Measurements from ENCODE around the gene POU6F2. TPM values are rescaled to one million over a fixed set of nuclear protein-coding genes. Genes with fewer than 3 reads are reported as not detected.

POU6F2 gene
- total and polyA plus RNA-seq, 8 donors: 0.37 TPM; not detected in 7

DNA sequence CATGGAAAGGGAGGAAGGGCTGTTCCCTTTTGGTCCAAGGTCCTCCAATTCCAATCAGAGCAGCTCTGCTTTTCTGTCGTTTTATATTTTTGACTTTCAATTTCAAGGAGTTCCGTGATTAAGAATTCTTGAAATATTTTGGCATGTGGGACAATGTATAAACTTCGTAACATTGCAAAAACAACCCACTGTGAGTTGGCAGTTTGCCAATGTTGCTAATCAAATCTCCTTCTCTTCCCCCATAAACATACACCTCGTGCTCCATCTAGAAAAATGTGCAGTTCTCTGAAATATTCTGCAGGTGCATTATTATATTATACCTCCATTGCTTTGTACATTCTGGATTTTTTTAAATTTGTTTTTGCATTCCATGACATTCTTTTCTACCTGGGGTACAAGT lies 49.8 kb downstream of the POU6F2 start:
- no peaks in the 10 kb centered on the region for H3K36me3 ChIP-seq
- no peak overlapping the region for H3K27ac ChIP-seq
- peaks cover 0 to 11% (median 5%) of the 10 kb centered on the region in 4 donors for H3K9me3 ChIP-seq
- H3K4me3 ChIP-seq: no peak overlapping the region
- no peaks in the 10 kb centered on the region for H3K27me3 ChIP-seq
- WGBS, 5 donors: 35 to 52% (median 46%) methylated on average over 4 of the region's 4 CpGs
- DNase-seq: no peak
- TF ChIP-seq EP300 (IDR thresholded peaks at IDR 0.05) (no peak), POLR2AphosphoS5 (IDR thresholded peaks at IDR 0.05) (no peak), POLR2A (IDR thresholded peaks at IDR 0.05) (no peak)
- TF ChIP-seq, protein P1, sequence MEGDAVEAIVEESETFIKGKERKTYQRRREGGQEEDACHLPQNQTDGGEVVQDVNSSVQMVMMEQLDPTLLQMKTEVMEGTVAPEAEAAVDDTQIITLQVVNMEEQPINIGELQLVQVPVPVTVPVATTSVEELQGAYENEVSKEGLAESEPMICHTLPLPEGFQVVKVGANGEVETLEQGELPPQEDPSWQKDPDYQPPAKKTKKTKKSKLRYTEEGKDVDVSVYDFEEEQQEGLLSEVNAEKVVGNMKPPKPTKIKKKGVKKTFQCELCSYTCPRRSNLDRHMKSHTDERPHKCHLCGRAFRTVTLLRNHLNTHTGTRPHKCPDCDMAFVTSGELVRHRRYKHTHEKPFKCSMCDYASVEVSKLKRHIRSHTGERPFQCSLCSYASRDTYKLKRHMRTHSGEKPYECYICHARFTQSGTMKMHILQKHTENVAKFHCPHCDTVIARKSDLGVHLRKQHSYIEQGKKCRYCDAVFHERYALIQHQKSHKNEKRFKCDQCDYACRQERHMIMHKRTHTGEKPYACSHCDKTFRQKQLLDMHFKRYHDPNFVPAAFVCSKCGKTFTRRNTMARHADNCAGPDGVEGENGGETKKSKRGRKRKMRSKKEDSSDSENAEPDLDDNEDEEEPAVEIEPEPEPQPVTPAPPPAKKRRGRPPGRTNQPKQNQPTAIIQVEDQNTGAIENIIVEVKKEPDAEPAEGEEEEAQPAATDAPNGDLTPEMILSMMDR (IDR thresholded peaks at IDR 0.05): no peak
- no peaks in the 10 kb centered on the region for H3K4me1 ChIP-seq
- intact Hi-C loops (cut with DNase I; ENCODE audit: low total_unique reads): no loop called here

DNA sequence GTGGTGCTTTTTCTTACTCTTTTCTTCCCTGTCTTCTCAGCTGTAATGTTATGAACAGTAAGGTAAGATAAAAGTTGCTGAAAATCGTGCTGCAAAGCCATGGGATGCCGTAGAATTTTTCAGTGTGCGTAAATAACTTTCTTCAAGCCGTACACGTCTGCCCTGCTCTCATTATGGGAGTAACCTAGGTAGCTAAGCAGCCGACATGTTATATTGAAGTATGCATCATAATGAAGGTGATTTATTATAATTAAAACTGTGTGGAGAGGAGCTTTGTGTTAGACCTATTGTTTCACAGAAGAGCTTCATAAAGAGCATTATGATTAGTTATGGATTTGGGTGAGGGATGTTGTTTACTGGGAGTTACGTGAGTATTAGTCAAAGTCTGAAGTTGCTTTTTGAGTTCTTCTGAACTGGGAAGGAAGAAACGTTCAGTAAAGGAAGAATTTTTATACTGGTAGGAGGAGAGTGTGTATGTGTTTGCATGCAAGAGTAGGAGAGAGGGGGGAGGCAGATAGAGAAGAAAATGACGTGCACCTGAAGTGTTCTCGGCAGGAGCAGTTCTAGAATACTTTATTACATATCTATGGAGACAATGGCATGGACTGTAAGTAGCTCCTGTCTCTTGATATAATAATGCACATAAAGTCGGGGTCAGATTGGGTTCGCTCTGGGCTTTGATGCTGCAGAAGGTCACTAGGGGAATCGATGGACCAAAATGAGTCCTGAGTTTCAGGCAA lies 56.3 kb downstream of the POU6F2 start:
- WGBS, 5 donors: 71 to 76% (median 74%) methylated on average over 13 of the region's 13 CpGs
- TF ChIP-seq POLR2AphosphoS5 (IDR thresholded peaks at IDR 0.05) (no peak), POLR2A (IDR thresholded peaks at IDR 0.05) (no peak), EP300 (IDR thresholded peaks at IDR 0.05) (no peak)
- TF ChIP-seq, protein P1 (IDR thresholded peaks at IDR 0.05): no peak
- intact Hi-C loops (cut with DNase I; ENCODE audit: low total_unique reads): no loop called here

DNA sequence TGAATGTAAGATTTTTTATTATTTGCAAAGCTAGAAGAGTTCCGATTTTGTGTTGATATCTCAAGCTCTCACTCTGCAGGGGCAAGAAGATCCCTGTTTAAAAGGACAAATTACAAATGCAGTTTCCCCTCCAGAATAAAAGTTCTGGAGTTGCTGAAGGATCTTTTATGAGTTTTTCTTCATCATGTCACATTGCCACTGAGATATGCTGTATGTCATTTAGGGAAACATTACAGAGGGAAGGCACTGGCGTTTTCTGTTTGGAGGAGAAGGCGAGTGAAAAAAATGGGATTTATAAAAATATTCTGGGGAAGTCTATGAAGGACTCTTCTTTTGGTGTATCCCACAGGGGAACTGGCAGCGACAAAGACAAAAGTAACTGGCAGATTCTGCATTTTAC lies 57.4 kb downstream of the POU6F2 start:
- TF ChIP-seq POLR2A (IDR thresholded peaks at IDR 0.05): no peak
- TF ChIP-seq EP300 (IDR thresholded peaks at IDR 0.05): no peak
- TF ChIP-seq, protein P1 (IDR thresholded peaks at IDR 0.05): no peak
- TF ChIP-seq POLR2AphosphoS5 (IDR thresholded peaks at IDR 0.05): no peak
- Histone ChIP-seq H3K4me3 (no peak overlapping the region), H3K9me3 (no peaks in the 10 kb centered on the region), H3K27ac (no peak overlapping the region), H3K27me3 (no peaks in the 10 kb centered on the region), H3K4me1 (peaks cover 0 to 6% (median 0%) of the 10 kb centered on the region in 4 donors), H3K36me3 (no peaks in the 10 kb centered on the region)
- intact Hi-C loops (cut with DNase I; ENCODE audit: low total_unique reads): no loop called here
- WGBS, 5 donors: 37 to 48% (median 45%) methylated on average over 4 of the region's 4 CpGs
- DNase-seq: no peak

More for the DNA sequence above, 56.3 kb downstream of the POU6F2 start:
- H3K9me3 ChIP-seq: no peaks in the 10 kb centered on the region
- no peak overlapping the region for H3K27ac ChIP-seq
- no peaks in the 10 kb centered on the region for H3K36me3 ChIP-seq
- no peak overlapping the region for H3K4me3 ChIP-seq
- H3K4me1 ChIP-seq: peaks cover 0 to 6% (median 0%) of the 10 kb centered on the region in 4 donors
- DNase-seq: no peak
- no peaks in the 10 kb centered on the region for H3K27me3 ChIP-seq

DNA sequence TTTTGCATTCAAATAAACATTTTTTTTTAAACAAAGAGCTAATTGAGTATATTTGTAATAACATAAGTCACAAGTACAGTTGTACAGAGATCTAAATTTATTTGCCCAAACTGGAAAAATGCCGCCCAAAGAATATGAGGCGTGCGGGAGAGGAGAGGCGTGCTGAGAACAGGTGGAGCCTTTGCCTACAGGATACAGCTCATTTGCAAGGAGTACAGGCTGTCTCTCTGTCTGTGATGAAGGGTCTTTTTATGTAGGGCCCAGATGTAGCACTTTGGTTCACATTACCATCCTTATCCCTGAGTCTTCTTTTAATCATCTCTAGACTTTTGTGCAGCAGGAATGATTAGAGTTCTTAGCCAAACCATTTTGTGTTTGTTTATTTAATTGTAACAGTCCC lies 58.2 kb downstream of the POU6F2 start:
- Histone ChIP-seq H3K27me3 (no peaks in the 10 kb centered on the region), H3K4me3 (no peak overlapping the region), H3K9me3 (no peaks in the 10 kb centered on the region), H3K36me3 (no peaks in the 10 kb centered on the region), H3K27ac (no peak overlapping the region), H3K4me1 (peaks cover 0 to 6% (median 0%) of the 10 kb centered on the region in 4 donors)
- TF ChIP-seq POLR2AphosphoS5 (IDR thresholded peaks at IDR 0.05): no peak
- TF ChIP-seq POLR2A (IDR thresholded peaks at IDR 0.05): no peak
- TF ChIP-seq, protein P1 (IDR thresholded peaks at IDR 0.05): no peak
- TF ChIP-seq EP300 (IDR thresholded peaks at IDR 0.05): no peak
- 62 to 79% (median 66%) methylated on average over 4 of the region's 4 CpGs for WGBS, 5 donors
- DNase-seq: no peak
- intact Hi-C loops (cut with DNase I; ENCODE audit: low total_unique reads): no loop called here
